Caco-2 (cell line): ENCODE data around the gene DRC1. TPM values are rescaled to one million over a fixed set of nuclear protein-coding genes. Genes with fewer than 3 reads are reported as not detected.

Source experiments
- BruUV-seq: library from RNA; stranded (reverse); fragments of 400-500 nt; replicated peaks from 2 replicates; lab custom pipeline; 2021; lab: Mats Ljungman, UMichigan
- CTCF ChIA-PET: fragments of 300-600 bp; sonication (Branson Sonifier 250); formaldehyde crosslinking; loops from one replicate; lab custom pipeline; 2022; ENCODE audit warnings: antibody characterized with exemption; lab: Charles Lee
- POLR2A ChIA-PET: fragments of 300-600 bp; sonication (Branson Sonifier 250); formaldehyde crosslinking; loops from one replicate; lab custom pipeline; 2022; ENCODE audit warnings: antibody characterized with exemption; lab: Charles Lee
- DNase-seq, 2 experiments: peaks; one replicate each; pipeline versions ENCODE4 v3.0.0 to v3.0.0-alpha.2; 2020 to 2022
- H3K27me3 ChIP-seq: replicated peaks from 2 replicates; pipeline ENCODE4 v1.6.0; 2011; ENCODE audit warnings: low read length; ENCODE audit not compliant: control insufficient read depth, insufficient read depth
- H3K36me3 ChIP-seq: 2 replicates; pipeline ENCODE4 v1.5.1; 2011; ENCODE audit warnings: low read length; ENCODE audit not compliant: control insufficient read depth, insufficient read depth
- H3K4me1 ChIP-seq: fragments of 250-450 bp; sonication (Bioruptor Pico); 2 replicates; pipeline ENCODE4 v1.5.1; 2020; ENCODE audit warnings: mild to moderate bottlenecking
- H3K4me3 ChIP-seq: 2 replicates; pipeline ENCODE4 v1.5.1; 2011; ENCODE audit warnings: low read depth, mild to moderate bottlenecking, control low read depth, low read length
- H3K9me3 ChIP-seq: fragments of 250-450 bp; sonication (Bioruptor Pico); 2 replicates; pipeline ENCODE4 v1.5.1; 2020; ENCODE audit warnings: mild to moderate bottlenecking, moderate library complexity
- H3K27ac Mint-ChIP-seq: one replicate; pipeline ENCODE4 v1.8.0; 2022; ENCODE audit warnings: mixed read lengths; ENCODE audit not compliant: unreplicated experiment
- H3K27me3 Mint-ChIP-seq: one replicate; pipeline ENCODE4 v1.8.0; 2022; ENCODE audit warnings: mixed read lengths; ENCODE audit not compliant: insufficient read depth, unreplicated experiment
- H3K36me3 Mint-ChIP-seq: one replicate; pipeline ENCODE4 v1.8.0; 2022; ENCODE audit warnings: mild to moderate bottlenecking, mixed read lengths; ENCODE audit not compliant: insufficient read depth, unreplicated experiment
- H3K4me1 Mint-ChIP-seq: one replicate; pipeline ENCODE4 v1.8.0; 2022; ENCODE audit warnings: low read depth, mixed read lengths; ENCODE audit not compliant: unreplicated experiment
- H3K4me3 Mint-ChIP-seq: one replicate; pipeline ENCODE4 v1.8.0; 2022; ENCODE audit warnings: mild to moderate bottlenecking, moderate library complexity, mixed read lengths; ENCODE audit not compliant: unreplicated experiment
- H3K9me3 Mint-ChIP-seq: one replicate; pipeline ENCODE4 v1.8.0; 2022; ENCODE audit warnings: mixed read lengths; ENCODE audit not compliant: unreplicated experiment
- CTCF ChIP-seq, 2 experiments: fragments of 200-600 bp in 1 of 2; IDR thresholded peaks; 1 replicate in 1 of 2; 2 replicates in 1 of 2; pipeline versions ENCODE4 v1.5.1 to v1.8.0; 2011 to 2022; ENCODE audit warnings: antibody characterized with exemption in 1 of 2, control low read depth in 1 of 2, inconsistent platforms in 1 of 2, low read depth in 1 of 2, low read length in 1 of 2, mild to moderate bottlenecking in 1 of 2, moderate library complexity in 1 of 2; ENCODE audit not compliant: insufficient read depth in 1 of 2, severe bottlenecking in 1 of 2, unreplicated experiment in 1 of 2
- intact Hi-C: fragments of 100-400 bp; cut with micrococcal nuclease; formaldehyde crosslinking; loops from one replicate; pipeline ENCODE4 v1.10.0; 2022; ENCODE audit not compliant: unreplicated experiment
- total RNA-seq: library from RNA; stranded (reverse); gene quantifications from 2 replicates; pipeline ENCODE4 v1.2.3, GENCODE V29; 2022

Gene DRC1
- total RNA-seq, 1 experiment from 2014 or later = 1.1 TPM

- TF ChIP-seq CTCF (IDR thresholded peaks at IDR 0.05; ENCODE audit: insufficient read depth in 1 of 2, low read depth in 1 of 2, low read length in 1 of 2, severe bottlenecking in 1 of 2, unreplicated experiment in 1 of 2) = no peak
- DNase-seq = no peak
- Histone ChIP-seq H3K4me3 (no peak overlapping the region), H3K27me3 (no peaks in the 10 kb centered on the region), H3K36me3 (no peaks in the 10 kb centered on the region), H3K9me3 (no peaks in the 10 kb centered on the region; the same call in 1 of the 2 replicates), H3K4me1 (no peaks in the 10 kb centered on the region)
- intact Hi-C loops = no loop called here
- ChIA-PET CTCF (interaction anchor here (0.6 kb wide), 1 partner anchor 69 kb away, joined by 7 read pairs; no protein-coding TSS in a partner anchor), POLR2A (no interaction called here)
- Mint-ChIP-seq H3K4me1 (no peaks in the 10 kb centered on the region), H3K36me3 (no peaks in the 10 kb centered on the region), H3K27me3 (no peaks in the 10 kb centered on the region), H3K27ac (no peak overlapping the region), H3K4me3 (no peak overlapping the region), H3K9me3 (peaks cover 13% of the 10 kb centered on the region)
- BruUV-seq = no TSS peak
Measured at GRCh38 chr2:26474261-26474785, 72.6 kb downstream of the DRC1 start.

- Mint-ChIP-seq H3K36me3 (no peaks in the 10 kb centered on the region), H3K9me3 (peaks cover 6% of the 10 kb centered on the region), H3K27me3 (no peaks in the 10 kb centered on the region), H3K27ac (no peak overlapping the region), H3K4me1 (no peaks in the 10 kb centered on the region), H3K4me3 (no peak overlapping the region)
- no peak for DNase-seq
- ChIA-PET POLR2A (no interaction called here), CTCF (interaction anchor here (0.6 kb wide), 2 partner anchors 9 to 28 kb away, joined by 3 to 5 read pairs; no protein-coding TSS in a partner anchor)
- Histone ChIP-seq H3K9me3 (no peaks in the 10 kb centered on the region), H3K36me3 (no peaks in the 10 kb centered on the region), H3K4me3 (no peak overlapping the region), H3K4me1 (peaks cover 6% of the 10 kb centered on the region), H3K27me3 (no peaks in the 10 kb centered on the region)
- TF ChIP-seq CTCF (IDR thresholded peaks at IDR 0.05; ENCODE audit: insufficient read depth in 1 of 2, low read depth in 1 of 2, low read length in 1 of 2, severe bottlenecking in 1 of 2, unreplicated experiment in 1 of 2) = no peak
- intact Hi-C loops = no loop called here
- no TSS peak for BruUV-seq
Measured at GRCh38 chr2:26475037-26475436, 73.3 kb downstream of the DRC1 start.

- BruUV-seq = no TSS peak
- TF ChIP-seq CTCF (IDR thresholded peaks at IDR 0.05; ENCODE audit: insufficient read depth in 1 of 2, low read depth in 1 of 2, low read length in 1 of 2, severe bottlenecking in 1 of 2, unreplicated experiment in 1 of 2) = no peak
- no peak for DNase-seq
- Mint-ChIP-seq H3K27ac (no peak overlapping the region), H3K4me3 (no peak overlapping the region), H3K27me3 (no peaks in the 10 kb centered on the region), H3K36me3 (no peaks in the 10 kb centered on the region), H3K9me3 (no peaks in the 10 kb centered on the region), H3K4me1 (no peaks in the 10 kb centered on the region)
- no peaks in the 10 kb centered on the region for H3K27me3 ChIP-seq
- no peak overlapping the region for H3K4me3 ChIP-seq
- POLR2A ChIA-PET = no interaction called here
- intact Hi-C loops = no loop called here
- CTCF ChIA-PET = no interaction called here
- peaks cover 11% of the 10 kb centered on the region for H3K4me1 ChIP-seq
- H3K36me3 ChIP-seq = no peaks in the 10 kb centered on the region
- no peaks in the 10 kb centered on the region for H3K9me3 ChIP-seq
Measured at GRCh38 chr2:26475832-26476501, 74.2 kb downstream of the DRC1 start.
